CD14-positive monocyte (primary cell): ENCODE results near the gene WARS2. TPM values are rescaled to one million over a fixed set of nuclear protein-coding genes. Genes with fewer than 3 reads are reported as not detected.
A peak's percentile ranks its signal among the peaks of the same experiment; 100 is the strongest.
"Not testable (repeated sequence)": the region's sequence is repeated elsewhere in the genome, so short reads cannot be mapped to it uniquely, and the experiment has no call there.

Source experiments
- DNase-seq, 3 donors: peaks; one replicate each; pipeline ENCODE4 v3.0.0-alpha.2; 2011 to 2022
- H2AFZ ChIP-seq: 2 replicates; pipeline ENCODE4 v1.6.0; 2012; ENCODE audit warnings: mild to moderate bottlenecking, low read depth, low read length, inconsistent platforms; ENCODE audit not compliant: insufficient read depth, poor library complexity, severe bottlenecking
- H3K27ac ChIP-seq, 2 donors: 1 replicate in 1 of 2; 2 replicates in 1 of 2; pipeline ENCODE4 v1.5.1; 2012 to 2013; ENCODE audit warnings: low read length in 2 of 2, control low read depth in 1 of 2, inconsistent platforms in 1 of 2, low read depth in 1 of 2, mild to moderate bottlenecking in 1 of 2
- H3K27me3 ChIP-seq, 2 donors: one replicate each; pipeline versions ENCODE4 v1.6.0 to v1.6.1; 2011 to 2013; ENCODE audit warnings: low read length in 2 of 2; ENCODE audit not compliant: control insufficient read depth in 2 of 2, insufficient read depth in 2 of 2
- H3K36me3 ChIP-seq, 2 donors: replicated peaks in 1 of 2; 1 replicate in 1 of 2; 2 replicates in 1 of 2; pipeline versions ENCODE4 v1.5.1 to v1.6.1; 2012 to 2013; ENCODE audit warnings: low read length in 2 of 2, control low read depth in 1 of 2, inconsistent platforms in 1 of 2, mild to moderate bottlenecking in 1 of 2; ENCODE audit not compliant: insufficient read depth in 2 of 2, control insufficient read depth in 1 of 2
- H3K4me1 ChIP-seq, 2 donors: 1 replicate in 1 of 2; 2 replicates in 1 of 2; pipeline versions ENCODE4 v1.5.1 to v1.6.1; 2012 to 2013; ENCODE audit warnings: low read length in 2 of 2, control low read depth in 1 of 2, inconsistent platforms in 1 of 2, mild to moderate bottlenecking in 1 of 2, moderate library complexity in 1 of 2; ENCODE audit not compliant: insufficient read depth in 2 of 2, control insufficient read depth in 1 of 2
- H3K4me2 ChIP-seq: replicated peaks from 2 replicates; pipeline ENCODE3; 2012; ENCODE audit warnings: low read length, moderate library complexity, mild to moderate bottlenecking; ENCODE audit not compliant: poor library complexity, severe bottlenecking; ENCODE audit errors: extremely low read depth
- H3K4me3 ChIP-seq, 3 experiments: fragments of 200-600 bp in 1 of 3; sonication (generic) in 1 of 3; replicated peaks in 1 of 3; 1 replicate in 2 of 3; 2 replicates in 1 of 3; pipeline ENCODE4 v1.5.1; 2011 to 2013; ENCODE audit warnings: low read length in 3 of 3, mild to moderate bottlenecking in 3 of 3, control low read depth in 2 of 3, low read depth in 2 of 3, inconsistent platforms in 1 of 3, moderate library complexity in 1 of 3
- H3K79me2 ChIP-seq: 2 replicates; pipeline ENCODE4 v1.6.0; 2012; ENCODE audit warnings: mild to moderate bottlenecking, control low read depth, inconsistent platforms, low read length, moderate library complexity; ENCODE audit not compliant: insufficient read depth
- H3K9ac ChIP-seq: 2 replicates; pipeline ENCODE4 v1.6.0; 2017; ENCODE audit warnings: low read length, mild to moderate bottlenecking; ENCODE audit not compliant: insufficient read depth, poor library complexity, severe bottlenecking
- H3K9me3 ChIP-seq, 2 donors: replicated peaks in 1 of 2; 1 replicate in 1 of 2; 2 replicates in 1 of 2; pipeline versions ENCODE4 v1.5.1 to v1.6.1; 2012 to 2013; ENCODE audit warnings: low read length in 2 of 2, control low read depth in 1 of 2; ENCODE audit not compliant: control insufficient read depth in 1 of 2, insufficient read depth in 1 of 2
- H4K20me1 ChIP-seq: 2 replicates; pipeline ENCODE4 v1.6.0; 2012; ENCODE audit warnings: mild to moderate bottlenecking, low read length, control low read depth, moderate library complexity; ENCODE audit not compliant: insufficient read depth
- H3K27ac Mint-ChIP-seq, 7 donors: one replicate each; pipeline ENCODE4 v1.8.0; 2020; ENCODE audit warnings: mild to moderate bottlenecking in 7 of 7, mixed read lengths in 7 of 7, moderate library complexity in 6 of 7, inconsistent platforms in 2 of 7
- H3K27me3 Mint-ChIP-seq, 3 donors: one replicate each; pipeline ENCODE4 v1.8.0; 2021 to 2022; ENCODE audit warnings: low read depth in 3 of 3, mild to moderate bottlenecking in 3 of 3, mixed read lengths in 3 of 3, moderate library complexity in 3 of 3, inconsistent platforms in 1 of 3
- H3K36me3 Mint-ChIP-seq, 2 donors: one replicate each; pipeline ENCODE4 v1.8.0; 2020; ENCODE audit warnings: mixed read lengths in 2 of 2, inconsistent platforms in 1 of 2, mild to moderate bottlenecking in 1 of 2
- H3K4me1 Mint-ChIP-seq: one replicate; pipeline ENCODE4 v1.8.0; 2020; ENCODE audit warnings: mild to moderate bottlenecking, mixed read lengths
- H3K4me3 Mint-ChIP-seq, 2 donors: one replicate each; pipeline ENCODE4 v1.8.0; 2020; ENCODE audit warnings: mild to moderate bottlenecking in 2 of 2, mixed read lengths in 2 of 2, moderate library complexity in 1 of 2
- H3K9me3 Mint-ChIP-seq, 7 donors: one replicate each; pipeline ENCODE4 v1.8.0; 2020 to 2022; ENCODE audit warnings: mixed read lengths in 7 of 7, mild to moderate bottlenecking in 6 of 7, moderate library complexity in 6 of 7, inconsistent platforms in 2 of 7
- CTCF ChIP-seq: fragments of 200-600 bp; IDR thresholded peaks from one replicate; pipeline ENCODE4 v1.8.0; 2022; ENCODE audit warnings: antibody characterized with exemption, mild to moderate bottlenecking
- WGBS: methylation state at CpG from one replicate; pipeline ENCODE4 v1.1.5; 2013; ENCODE audit warnings: missing lambda C conversion rate; ENCODE audit not compliant: insufficient coverage; 5-methylcytosine and 5-hydroxymethylcytosine counted together
- intact Hi-C, 2 donors: fragments of 100-400 bp; cut with micrococcal nuclease; formaldehyde crosslinking; loops; one replicate each; pipeline versions ENCODE4 v1.15.0 to v1.15.1; 2023
- polyA plus RNA-seq, 3 donors: library from polyadenylated mRNA; depleted of rRNA in 1 of 3; unstranded in 2 of 3; stranded (reverse) in 1 of 3; fragments of 300-500 nt in 2 of 3; fragments of >200 nt in 1 of 3; fragmentation: Illumina TruSeq in 2 of 3; gene quantifications; 1 replicate in 2 of 3; 2 replicates in 1 of 3; pipeline ENCODE4 v1.2.3, GENCODE V29; 2012 to 2021

WARS2 gene
- polyA plus RNA-seq, 3 donors = 4.6 to 5.1 (median 4.7) TPM

- H3K36me3 Mint-ChIP-seq = peaks cover 72 to 85% of the 10 kb centered on the region in 2 donors
- intact Hi-C loops = no loop called here
Measured at GRCh38 chr1:119159111-119159510, 18.7 kb upstream of the WARS2 start.

GRCh38 chr1:119156761-119157160, 16.3 kb upstream of the WARS2 start:
- peaks cover 19 to 47% of the 10 kb centered on the region in 2 donors for H3K36me3 ChIP-seq
- H3K4me1 Mint-ChIP-seq, H3K4me2 ChIP-seq, H3K27ac ChIP-seq, H4K20me1 ChIP-seq, H3K27me3 Mint-ChIP-seq, H3K9me3 ChIP-seq, H3K4me3 Mint-ChIP-seq, H3K4me1 ChIP-seq, H3K9ac ChIP-seq, H3K79me2 ChIP-seq, H2AFZ ChIP-seq, H3K4me3 ChIP-seq, H3K27me3 ChIP-seq, DNase-seq, intact Hi-C loops: not testable (repeated sequence)
- Mint-ChIP-seq H3K27ac (peak overlapping the region in 1 of 7 donors; percentile 13), H3K9me3 (peaks cover 0 to 17% (median 14%) of the 10 kb centered on the region in 7 donors), H3K36me3 (peaks cover 70 to 78% of the 10 kb centered on the region in 2 donors)
- 100% methylated on average over 6 of the region's 6 CpGs for WGBS

More at GRCh38 chr1:119159111-119159510, 18.7 kb upstream of the WARS2 start:
- H4K20me1 ChIP-seq = no peaks in the 10 kb centered on the region
- no peak overlapping the region for H3K27ac ChIP-seq
- no peak for DNase-seq
- Mint-ChIP-seq H3K9me3 (peaks cover 0 to 17% (median 11%) of the 10 kb centered on the region in 7 donors), H3K27ac (peak overlapping the region in 2 of 7 donors; percentile 16 to 85), H3K4me3 (no peak overlapping the region), H3K4me1 (no peaks in the 10 kb centered on the region), H3K27me3 (no peaks in the 10 kb centered on the region)
- H3K9ac ChIP-seq = no peak overlapping the region
- no peak overlapping the region for H3K4me3 ChIP-seq
- H3K9me3 ChIP-seq = no peaks in the 10 kb centered on the region
- no peaks in the 10 kb centered on the region for H3K27me3 ChIP-seq
- TF ChIP-seq CTCF = no peak
- H3K79me2 ChIP-seq = no peaks in the 10 kb centered on the region
- no peak overlapping the region for H3K4me2 ChIP-seq
- H3K36me3 ChIP-seq = peaks cover 19 to 63% of the 10 kb centered on the region in 2 donors
- no peaks in the 10 kb centered on the region for H3K4me1 ChIP-seq
- H2AFZ ChIP-seq = no peak overlapping the region
- WGBS = no CpG with 5 or more reads among the region's 2 CpGs

- H3K36me3 Mint-ChIP-seq = peaks cover 61 to 72% of the 10 kb centered on the region in 2 donors
- H3K4me3 Mint-ChIP-seq, H3K27ac ChIP-seq, H3K27ac Mint-ChIP-seq, H3K4me1 Mint-ChIP-seq, H3K27me3 Mint-ChIP-seq, H3K4me3 ChIP-seq, H3K9me3 ChIP-seq, H3K27me3 ChIP-seq, H3K9ac ChIP-seq, H2AFZ ChIP-seq, H4K20me1 ChIP-seq, H3K79me2 ChIP-seq, DNase-seq, intact Hi-C loops, H3K4me2 ChIP-seq, H3K4me1 ChIP-seq: not testable (repeated sequence)
- peaks cover 2 to 17% (median 14%) of the 10 kb centered on the region in 7 donors for H3K9me3 Mint-ChIP-seq
- peaks cover 19 to 32% of the 10 kb centered on the region in 2 donors for H3K36me3 ChIP-seq
- WGBS = no CpG with 5 or more reads among the region's 4 CpGs
Measured at GRCh38 chr1:119155069-119155468, 14.6 kb upstream of the WARS2 start.
